ENCODE data around the gene G6PC3.

GRCh38 chr17:44062871-44063270 lies 7.7 kb upstream of the G6PC3 start:
- TF ChIP-seq CTCF (IDR thresholded peaks at IDR 0.05) (no peak), EZH2phosphoT487 (IDR thresholded peaks at IDR 0.05) (no peak), EZH2 (IDR thresholded peaks at IDR 0.05) (no peak)

All from neural progenitor cell (in vitro differentiated cells).